LNCAP (cell line): ENCODE data around the gene PSEN1.

ENCODE experiments used
- TF ChIP-seq, protein P1 (sequence below): fragments of 450-650 bp; IDR thresholded peaks from 2 replicates; pipeline ENCODE4 v1.5.1; 2017; ENCODE audit warnings: mild to moderate bottlenecking

Gene PSEN1

DNA sequence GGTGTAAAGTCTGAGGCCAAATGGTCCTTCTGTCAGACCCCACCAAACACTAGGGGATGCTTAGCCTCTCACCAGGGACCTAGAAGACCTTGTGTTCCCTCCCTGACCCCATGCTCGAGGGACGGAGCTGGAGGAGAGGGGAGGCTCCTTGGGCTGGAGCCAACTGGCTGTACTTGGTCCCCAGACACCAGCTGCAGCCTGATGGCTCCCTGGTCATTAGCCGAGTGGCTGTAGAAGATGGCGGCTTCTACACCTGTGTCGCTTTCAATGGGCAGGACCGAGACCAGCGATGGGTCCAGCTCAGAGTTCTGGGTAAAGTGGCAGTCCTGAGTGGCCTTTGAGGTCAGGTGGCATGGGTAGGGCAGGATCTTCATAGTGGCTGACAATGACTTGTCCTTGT lies 130.0 kb downstream of the PSEN1 start:
- TF ChIP-seq, protein P1, sequence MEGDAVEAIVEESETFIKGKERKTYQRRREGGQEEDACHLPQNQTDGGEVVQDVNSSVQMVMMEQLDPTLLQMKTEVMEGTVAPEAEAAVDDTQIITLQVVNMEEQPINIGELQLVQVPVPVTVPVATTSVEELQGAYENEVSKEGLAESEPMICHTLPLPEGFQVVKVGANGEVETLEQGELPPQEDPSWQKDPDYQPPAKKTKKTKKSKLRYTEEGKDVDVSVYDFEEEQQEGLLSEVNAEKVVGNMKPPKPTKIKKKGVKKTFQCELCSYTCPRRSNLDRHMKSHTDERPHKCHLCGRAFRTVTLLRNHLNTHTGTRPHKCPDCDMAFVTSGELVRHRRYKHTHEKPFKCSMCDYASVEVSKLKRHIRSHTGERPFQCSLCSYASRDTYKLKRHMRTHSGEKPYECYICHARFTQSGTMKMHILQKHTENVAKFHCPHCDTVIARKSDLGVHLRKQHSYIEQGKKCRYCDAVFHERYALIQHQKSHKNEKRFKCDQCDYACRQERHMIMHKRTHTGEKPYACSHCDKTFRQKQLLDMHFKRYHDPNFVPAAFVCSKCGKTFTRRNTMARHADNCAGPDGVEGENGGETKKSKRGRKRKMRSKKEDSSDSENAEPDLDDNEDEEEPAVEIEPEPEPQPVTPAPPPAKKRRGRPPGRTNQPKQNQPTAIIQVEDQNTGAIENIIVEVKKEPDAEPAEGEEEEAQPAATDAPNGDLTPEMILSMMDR: no peak

DNA sequence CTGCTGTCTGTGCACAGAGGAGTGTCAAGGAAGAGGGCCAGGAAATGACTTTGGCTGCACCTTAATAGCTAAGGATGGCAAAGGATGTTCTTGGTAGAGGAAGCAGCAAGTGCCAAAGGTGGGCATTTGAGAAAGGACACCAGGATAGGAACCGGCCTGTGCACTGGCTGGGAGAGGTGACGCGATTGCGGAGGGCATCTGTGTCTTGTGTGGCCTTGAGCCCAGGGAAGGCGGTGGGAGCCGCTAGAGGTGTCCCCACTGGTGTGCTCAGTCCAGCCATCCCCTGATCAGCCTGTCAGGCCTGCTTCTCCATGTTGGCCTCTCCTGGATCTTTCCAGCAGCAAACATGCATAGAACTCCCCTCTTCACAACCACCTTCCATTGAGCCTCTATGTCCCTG lies 131.2 kb downstream of the PSEN1 start:
- TF ChIP-seq, protein P1: no peak

DNA sequence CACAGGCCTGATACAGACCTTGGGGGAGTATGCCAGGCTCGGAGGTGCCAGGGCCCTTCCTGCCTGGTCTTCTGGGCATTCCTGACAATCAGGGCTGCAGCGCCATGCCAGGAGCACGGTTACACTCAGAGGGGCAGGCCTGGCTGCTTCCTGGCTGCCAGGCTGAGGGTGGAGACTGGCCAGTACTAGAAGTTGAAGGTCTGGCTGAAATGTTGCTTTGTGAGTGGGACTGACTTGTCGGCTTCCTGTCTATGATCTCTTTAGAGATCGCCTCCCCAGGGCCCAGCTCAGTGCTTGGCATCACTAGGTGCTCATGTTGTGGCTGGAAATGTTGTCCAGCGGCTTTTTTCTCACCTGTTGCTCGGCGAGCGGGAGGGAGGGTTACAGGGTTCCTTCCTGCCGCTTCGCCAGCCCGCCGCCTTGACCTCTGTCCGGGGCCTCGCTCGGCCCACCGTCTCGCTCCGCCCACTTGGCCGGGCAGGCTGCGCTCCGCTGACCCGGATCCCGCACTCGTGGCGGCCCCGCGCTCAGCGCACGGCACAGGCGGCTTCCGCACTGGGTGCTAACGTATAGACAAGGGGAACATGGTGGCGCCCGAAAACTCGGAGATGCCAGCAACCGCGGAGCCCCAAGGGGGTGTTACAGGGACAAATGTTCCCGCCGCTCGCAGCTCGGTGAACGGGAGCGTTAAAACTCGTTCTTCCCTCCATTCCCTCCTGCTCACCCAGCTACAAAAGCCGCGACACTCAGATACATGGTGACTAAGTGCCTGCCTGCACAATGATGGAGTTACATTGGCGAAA lies 133.6 kb downstream of the PSEN1 start:
- TF ChIP-seq, protein P1: no peak

DNA sequence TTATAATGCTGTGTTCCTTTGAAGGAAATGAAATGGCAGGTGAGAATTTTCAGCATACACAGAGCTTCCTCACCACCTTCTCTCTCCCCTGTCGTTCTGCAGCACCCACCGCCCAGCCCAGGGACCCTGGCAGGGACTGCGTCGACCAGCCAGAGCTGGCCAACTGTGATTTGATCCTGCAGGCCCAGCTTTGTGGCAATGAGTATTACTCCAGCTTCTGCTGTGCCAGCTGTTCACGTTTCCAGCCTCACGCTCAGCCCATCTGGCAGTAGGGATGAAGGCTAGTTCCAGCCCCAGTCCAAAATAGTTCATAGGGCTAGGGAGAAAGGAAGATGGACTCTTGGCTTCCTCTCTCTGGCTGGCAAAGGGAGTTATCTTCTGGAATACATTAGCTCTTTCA lies 136.1 kb downstream of the PSEN1 start:
- TF ChIP-seq, protein P1: no peak
